GM10847 (cell line): ENCODE results near the gene SPAG9.

Source experiments
- POLR2A ChIP-seq: IDR thresholded peaks from 2 replicates; pipeline ENCODE4 v1.6.1; 2011; ENCODE audit not compliant: insufficient read length; ENCODE audit errors: extremely low read depth

Gene SPAG9

GRCh38 chr17:50957600-50958575 is 162.8 kb downstream of the SPAG9 start:
- TF ChIP-seq POLR2A, result no peak

GRCh38 chr17:50956750-50957523 is 163.7 kb downstream of the SPAG9 start:
- TF ChIP-seq POLR2A, result no peak

GRCh38 chr17:50956409-50956749 is 164.3 kb downstream of the SPAG9 start:
- TF ChIP-seq POLR2A, result no peak

GRCh38 chr17:50955667-50956120 is 165.0 kb downstream of the SPAG9 start:
- no peak for TF ChIP-seq POLR2A

- no peak for TF ChIP-seq POLR2A
These were observed 165.5 kb downstream of the SPAG9 start for GRCh38 chr17:50955160-50955559.

- TF ChIP-seq POLR2A, result no peak
These were observed 166.0 kb downstream of the SPAG9 start for GRCh38 chr17:50954641-50955121.

GRCh38 chr17:50953831-50954601 is 166.7 kb downstream of the SPAG9 start:
- no peak for TF ChIP-seq POLR2A

GRCh38 chr17:50953518-50953830 is 167.2 kb downstream of the SPAG9 start:
- no peak for TF ChIP-seq POLR2A

GRCh38 chr17:50952889-50953288 is 167.8 kb downstream of the SPAG9 start:
- no peak for TF ChIP-seq POLR2A

- TF ChIP-seq POLR2A, result no peak
These were observed 168.7 kb downstream of the SPAG9 start for GRCh38 chr17:50952013-50952412.

GRCh38 chr17:50949989-50950877 is 170.4 kb downstream of the SPAG9 start:
- no peak for TF ChIP-seq POLR2A

GRCh38 chr17:50949128-50949988 is 171.3 kb downstream of the SPAG9 start:
- TF ChIP-seq POLR2A, result no peak

GRCh38 chr17:50948711-50949110 is 172.0 kb downstream of the SPAG9 start:
- no peak for TF ChIP-seq POLR2A
